Endothelial cell of umbilical vein (primary cell): ENCODE measurements around the gene TRABD. TPM values are rescaled to one million over a fixed set of nuclear protein-coding genes. Genes with fewer than 3 reads are reported as not detected.

Experiments
- BruUV-seq: library from RNA; stranded (reverse); fragments of 400-500 nt; replicated peaks from 2 replicates; lab custom pipeline; 2021; lab: Mats Ljungman, UMichigan
- CTCF ChIA-PET: fragments of 300-600, 350-600 bp; sonication (Branson Sonifier 250); formaldehyde crosslinking; loops from one replicate; lab custom pipeline; 2021; ENCODE audit warnings: antibody characterized with exemption, inconsistent platforms; lab: Charles Lee
- POLR2A ChIA-PET: fragments of 300-600, 350-600 bp; sonication (Branson Sonifier 250); formaldehyde crosslinking; loops from one replicate; lab custom pipeline; 2021; ENCODE audit warnings: antibody characterized with exemption, inconsistent platforms; lab: Charles Lee
- DNase-seq: peaks from one replicate; pipeline ENCODE4 v3.0.0-alpha.2; 2011; ENCODE audit warnings: low read depth, low spot score
- FAIRE-seq: peaks from 2 replicates; lab custom pipeline; 2011; peaks lifted over from hg19 to GRCh38; lab: Jason Lieb, UNC
- H2AFZ ChIP-seq: 2 replicates; pipeline ENCODE4 v1.6.0; 2012; ENCODE audit warnings: low read depth, low read length, control low read depth, inconsistent platforms
- H3K27ac ChIP-seq: 2 replicates; pipeline ENCODE4 v1.5.1; 2011; ENCODE audit warnings: low read depth, mild to moderate bottlenecking, control low read depth, low read length, moderate library complexity; ENCODE audit not compliant: insufficient read depth
- H3K27me3 ChIP-seq, 2 experiments: 2 replicates each; pipeline versions ENCODE4 v1.6.0 to v1.6.1; 2011; ENCODE audit warnings: low read length in 2 of 2, mixed read lengths in 1 of 2; ENCODE audit not compliant: control insufficient read depth in 2 of 2, insufficient read depth in 2 of 2
- H3K36me3 ChIP-seq, 2 experiments: 2 replicates in 1 of 2; 3 replicates in 1 of 2; pipeline ENCODE4 v1.5.1; 2011; ENCODE audit warnings: low read length in 2 of 2, mild to moderate bottlenecking in 1 of 2, moderate library complexity in 1 of 2; ENCODE audit not compliant: control insufficient read depth in 2 of 2, insufficient read depth in 2 of 2; ENCODE audit errors: extremely low read depth in 1 of 2
- H3K4me1 ChIP-seq: 3 replicates; pipeline ENCODE4 v1.5.1; 2011; ENCODE audit warnings: mild to moderate bottlenecking, low read length; ENCODE audit not compliant: control insufficient read depth, insufficient read depth; ENCODE audit errors: extremely low read depth
- H3K4me2 ChIP-seq: 2 replicates; pipeline ENCODE4 v1.6.1; 2011; ENCODE audit warnings: low read length, control low read depth, mixed read lengths; ENCODE audit not compliant: insufficient read depth
- H3K4me3 ChIP-seq, 3 experiments: fragments of 200-600 bp in 1 of 3; sonication (generic), shearing (Covaris generic) in 1 of 3; replicated peaks in 1 of 3; 2 replicates each; pipeline ENCODE4 v1.5.1; 2011 to 2016; ENCODE audit warnings: control low read depth in 3 of 3, low read length in 3 of 3, mild to moderate bottlenecking in 2 of 3, inconsistent platforms in 1 of 3, low read depth in 1 of 3, moderate library complexity in 1 of 3; ENCODE audit not compliant: insufficient read depth in 1 of 3
- H3K79me2 ChIP-seq: 2 replicates; pipeline ENCODE4 v1.6.0; 2012; ENCODE audit warnings: low read length, inconsistent platforms; ENCODE audit not compliant: control insufficient read depth, insufficient read depth
- H3K9ac ChIP-seq: replicated peaks from 2 replicates; pipeline ENCODE3; 2011; ENCODE audit warnings: low read length, control low read depth; ENCODE audit not compliant: insufficient read depth; ENCODE audit errors: extremely low read depth
- H3K9me1 ChIP-seq: replicated peaks from 3 replicates; pipeline ENCODE4 v1.6.0; 2011; ENCODE audit warnings: mild to moderate bottlenecking, low read length; ENCODE audit not compliant: control insufficient read depth, insufficient read depth; ENCODE audit errors: extremely low read depth
- H3K9me3 ChIP-seq: replicated peaks from 2 replicates; pipeline ENCODE4 v1.5.1; 2012; ENCODE audit warnings: low read length, inconsistent platforms; ENCODE audit not compliant: control insufficient read depth, insufficient read depth
- H4K20me1 ChIP-seq: replicated peaks from 2 replicates; pipeline ENCODE3; 2011; ENCODE audit warnings: mild to moderate bottlenecking, low read length; ENCODE audit not compliant: control insufficient read depth, insufficient read depth; ENCODE audit errors: extremely low read depth
- EZH2 ChIP-seq: IDR thresholded peaks from 2 replicates; pipeline ENCODE4 v1.6.1; 2012; ENCODE audit warnings: borderline replicate concordance, low read depth, mild to moderate bottlenecking, moderate library complexity, low read length, inconsistent platforms; ENCODE audit not compliant: severe bottlenecking
- FOS ChIP-seq: IDR thresholded peaks from 2 replicates; pipeline ENCODE4 v1.6.1; 2011; ENCODE audit warnings: mild to moderate bottlenecking, low read length, moderate library complexity, borderline replicate concordance; ENCODE audit not compliant: insufficient read depth
- GATA2 ChIP-seq: IDR thresholded peaks from 2 replicates; pipeline ENCODE4 v1.7.0; 2011; ENCODE audit warnings: low read depth, mild to moderate bottlenecking, moderate library complexity, mixed read lengths, low read length; ENCODE audit not compliant: insufficient read length, insufficient read depth
- JUN ChIP-seq: IDR thresholded peaks from 2 replicates; pipeline ENCODE4 v1.6.1; 2011; ENCODE audit warnings: borderline replicate concordance, low read depth; ENCODE audit not compliant: insufficient read length, insufficient read depth
- MYC ChIP-seq: IDR thresholded peaks from one replicate; pipeline ENCODE4 v1.6.1; 2011; ENCODE audit warnings: mild to moderate bottlenecking, low read depth, low read length
- POLR2A ChIP-seq: IDR thresholded peaks from 2 replicates; pipeline ENCODE4 v1.6.1; 2012; ENCODE audit warnings: low read depth, mild to moderate bottlenecking, control low read depth, low read length
- POLR2AphosphoS5 ChIP-seq: IDR thresholded peaks from 2 replicates; pipeline ENCODE4 v1.6.1; 2012; ENCODE audit warnings: low read depth, mild to moderate bottlenecking, control low read depth, low read length, moderate library complexity; ENCODE audit not compliant: insufficient read depth
- dilution Hi-C: fragments of 300-500 bp; cut with MboI; formaldehyde crosslinking; loops from one replicate; pipeline ENCODE4 v1.15.0; 2019; ENCODE audit warnings: low sequenced_read_pairs; ENCODE audit not compliant: extremely low pct_ligation_motif_present
- intact Hi-C: fragments of 100-400 bp; cut with micrococcal nuclease; formaldehyde crosslinking; loops from one replicate; pipeline ENCODE4 v1.10.0; 2022
- polyA plus RNA-seq, 4 experiments: library from polyadenylated mRNA; depleted of rRNA in 3 of 4; stranded (reverse) in 3 of 4; unstranded in 1 of 4; fragments of >200 nt; gene quantifications; 2 replicates each; pipeline versions ENCODE4 v1.2.1 to v1.2.3, GENCODE V29; 2011 to 2012; ENCODE audit warnings: missing spikeins in 1 of 4
- total RNA-seq: library from RNA; stranded (reverse); gene quantifications from 2 replicates; pipeline ENCODE4 v1.2.3, GENCODE V29; 2021
- TF ChIP-seq, protein P1 (sequence below): IDR thresholded peaks from 2 replicates; pipeline ENCODE4 v1.6.1; 2011; ENCODE audit not compliant: insufficient read depth, insufficient read length
- TF ChIP-seq, protein P2 (sequence below), 2 donors: IDR thresholded peaks; 1 replicate in 1 of 2; 2 replicates in 1 of 2; pipeline ENCODE4 v1.5.1; 2011; ENCODE audit warnings: low read length in 2 of 2, mild to moderate bottlenecking in 2 of 2, moderate library complexity in 2 of 2, control low read depth in 1 of 2, inconsistent platforms in 1 of 2, low read depth in 1 of 2; ENCODE audit not compliant: insufficient read depth in 1 of 2; ENCODE audit errors: extremely low read depth in 1 of 2

The TRABD gene
- total and polyA plus RNA-seq, 2 donors (not counting 3 experiments of a cell fraction or from before 2014, with no cell fraction given) = 46.8 to 48.4 TPM

DNA sequence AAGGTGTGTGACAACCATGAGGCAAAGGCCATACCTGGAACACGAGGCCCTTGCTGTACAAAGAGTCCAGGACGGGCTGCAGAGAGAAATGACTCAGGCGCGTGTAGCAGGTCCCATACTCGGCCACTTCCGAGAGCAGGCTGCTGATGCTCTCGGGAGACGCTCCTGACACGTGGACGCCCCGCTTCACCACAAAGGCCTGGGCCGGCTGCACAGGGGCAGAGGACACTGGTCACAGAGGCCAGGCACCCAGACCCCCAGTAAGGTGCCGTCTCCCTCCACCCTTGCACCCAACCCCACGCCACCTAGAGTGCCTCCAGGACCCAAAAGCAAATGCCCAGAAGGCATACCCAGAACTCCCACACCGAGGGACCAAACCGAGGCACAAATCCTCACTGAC lies 43.7 kb downstream of the TRABD start:
- intact Hi-C loops = no loop called here
- ChIA-PET CTCF (no interaction called here), POLR2A (no interaction called here)

GRCh38 chr22:50232481-50233151 lies 46.9 kb downstream of the TRABD start:
- Histone ChIP-seq H3K79me2 (peaks cover 20% of the 10 kb centered on the region), H3K27me3 (no peaks in the 10 kb centered on the region), H3K36me3 (peaks cover 0 to 14% of the 10 kb centered on the region in 2 experiments), H3K27ac (no peak overlapping the region), H3K9me3 (no peaks in the 10 kb centered on the region), H3K4me3 (no peak overlapping the region), H3K9ac (no peak overlapping the region), H3K4me2 (no peak overlapping the region), H2AFZ (no peak overlapping the region), H3K9me1 (no peaks in the 10 kb centered on the region), H3K4me1 (no peaks in the 10 kb centered on the region), H4K20me1 (no peaks in the 10 kb centered on the region)
- BruUV-seq = no TSS peak
- POLR2A ChIA-PET = no interaction called here
- CTCF ChIA-PET = interaction anchor here (0.6 to 2.8 kb wide), 3 partner anchors 8 to 117 kb away, joined by 3 to 11 read pairs (median 4); no protein-coding TSS in a partner anchor
- intact Hi-C loops = no loop called here
- TF ChIP-seq, protein P1, sequence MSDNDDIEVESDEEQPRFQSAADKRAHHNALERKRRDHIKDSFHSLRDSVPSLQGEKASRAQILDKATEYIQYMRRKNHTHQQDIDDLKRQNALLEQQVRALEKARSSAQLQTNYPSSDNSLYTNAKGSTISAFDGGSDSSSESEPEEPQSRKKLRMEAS = no peak
- no peak for TF ChIP-seq POLR2AphosphoS5
- TF ChIP-seq EZH2 = no peak
- no peak for TF ChIP-seq FOS
- TF ChIP-seq GATA2 = no peak
- no peak for TF ChIP-seq POLR2A
- no peak for TF ChIP-seq MYC
- no peak for TF ChIP-seq JUN
- TF ChIP-seq, protein P2, sequence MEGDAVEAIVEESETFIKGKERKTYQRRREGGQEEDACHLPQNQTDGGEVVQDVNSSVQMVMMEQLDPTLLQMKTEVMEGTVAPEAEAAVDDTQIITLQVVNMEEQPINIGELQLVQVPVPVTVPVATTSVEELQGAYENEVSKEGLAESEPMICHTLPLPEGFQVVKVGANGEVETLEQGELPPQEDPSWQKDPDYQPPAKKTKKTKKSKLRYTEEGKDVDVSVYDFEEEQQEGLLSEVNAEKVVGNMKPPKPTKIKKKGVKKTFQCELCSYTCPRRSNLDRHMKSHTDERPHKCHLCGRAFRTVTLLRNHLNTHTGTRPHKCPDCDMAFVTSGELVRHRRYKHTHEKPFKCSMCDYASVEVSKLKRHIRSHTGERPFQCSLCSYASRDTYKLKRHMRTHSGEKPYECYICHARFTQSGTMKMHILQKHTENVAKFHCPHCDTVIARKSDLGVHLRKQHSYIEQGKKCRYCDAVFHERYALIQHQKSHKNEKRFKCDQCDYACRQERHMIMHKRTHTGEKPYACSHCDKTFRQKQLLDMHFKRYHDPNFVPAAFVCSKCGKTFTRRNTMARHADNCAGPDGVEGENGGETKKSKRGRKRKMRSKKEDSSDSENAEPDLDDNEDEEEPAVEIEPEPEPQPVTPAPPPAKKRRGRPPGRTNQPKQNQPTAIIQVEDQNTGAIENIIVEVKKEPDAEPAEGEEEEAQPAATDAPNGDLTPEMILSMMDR (IDR thresholded peaks at IDR 0.05; ENCODE audit: extremely low read depth in 1 of 2, insufficient read depth in 1 of 2, low read depth in 1 of 2, low read length in 2 of 2) = no peak
- FAIRE-seq = no peak
- dilution Hi-C loops = no loop called here
- DNase-seq = no peak

More for the DNA sequence above, 43.7 kb downstream of the TRABD start:
- FAIRE-seq (no peak), DNase-seq (no peak)
- H3K4me2 ChIP-seq = no peak overlapping the region
- no peak overlapping the region for H3K4me3 ChIP-seq
- H3K9me3 ChIP-seq = no peaks in the 10 kb centered on the region
- H3K9ac ChIP-seq = no peak overlapping the region
- no peak overlapping the region for H2AFZ ChIP-seq
- no peaks in the 10 kb centered on the region for H3K27me3 ChIP-seq
- BruUV-seq = no TSS peak
- dilution Hi-C loops = no loop called here
- peaks cover 6% of the 10 kb centered on the region for H3K79me2 ChIP-seq
- H3K9me1 ChIP-seq = no peaks in the 10 kb centered on the region
- H3K36me3 ChIP-seq = peaks cover 0 to 23% of the 10 kb centered on the region in 2 experiments
- no peaks in the 10 kb centered on the region for H4K20me1 ChIP-seq
- no peaks in the 10 kb centered on the region for H3K4me1 ChIP-seq
- TF ChIP-seq JUN = no peak
- no peak for TF ChIP-seq EZH2
- no peak for TF ChIP-seq POLR2AphosphoS5
- no peak for TF ChIP-seq POLR2A
- TF ChIP-seq GATA2 = no peak
- H3K27ac ChIP-seq = no peak overlapping the region
